Measurements from ENCODE around the gene UBA52.

GRCh38 chr19:18618236-18618635 is 46.6 kb downstream of the UBA52 start:
- TF ChIP-seq CTCF (conservative IDR thresholded peaks at IDR 0.05; ENCODE audit: low read depth in 2 of 2): no peak
- no peak for TF ChIP-seq CREB1 (CRISPR knock-in tag; IDR thresholded peaks at IDR 0.05; ENCODE audit: low read depth)
- TF ChIP-seq POLR2AphosphoS5 (IDR thresholded peaks at IDR 0.05; ENCODE audit: low read depth): no peak
- TF ChIP-seq EZH2phosphoT487 (IDR thresholded peaks at IDR 0.05; ENCODE audit: unreplicated experiment): no peak
- no peak for TF ChIP-seq EZH2 (IDR thresholded peaks at IDR 0.05; ENCODE audit: low read depth, unreplicated experiment)
